PC-9 (cell line): ENCODE results near the gene ZNF37A. TPM values are rescaled to one million over a fixed set of nuclear protein-coding genes. Genes with fewer than 3 reads are reported as not detected.

ENCODE experiments used
- BruUV-seq: library from RNA; stranded (reverse); fragments of 400-500 nt; replicated peaks from 2 replicates; lab custom pipeline; 2021; lab: Mats Ljungman, UMichigan
- CTCF ChIA-PET: fragments of 300-600 bp; sonication (Branson Sonifier 250); formaldehyde crosslinking; loops from one replicate; lab custom pipeline; 2022; ENCODE audit warnings: antibody characterized with exemption; lab: Charles Lee
- POLR2A ChIA-PET: fragments of 300-600 bp; sonication (Branson Sonifier 250); formaldehyde crosslinking; loops from one replicate; lab custom pipeline; 2022; ENCODE audit warnings: antibody characterized with exemption; ENCODE audit not compliant: unreplicated experiment; lab: Charles Lee
- DNase-seq, 2 experiments: peaks; one replicate each; pipeline versions ENCODE4 v3.0.0 to v3.0.0-alpha.2; 2015 to 2022; ENCODE audit warnings: mixed read lengths in 1 of 2
- H2AFZ ChIP-seq: fragments of 200-600 bp; sonication (generic); 2 replicates; pipeline ENCODE4 v1.8.1; 2017; ENCODE audit warnings: antibody characterized with exemption
- H3F3A ChIP-seq: fragments of 200-600 bp; sonication (generic); 2 replicates; pipeline ENCODE4 v1.8.1; 2017; ENCODE audit warnings: antibody characterized with exemption, mild to moderate bottlenecking, low read depth; ENCODE audit not compliant: insufficient read depth
- H3K27ac ChIP-seq: fragments of 200-600 bp; sonication (generic); 2 replicates; pipeline ENCODE4 v1.6.1; 2016; ENCODE audit warnings: mixed run types
- H3K27me3 ChIP-seq: fragments of 200-600 bp; sonication (generic); 2 replicates; pipeline ENCODE4 v1.6.1; 2016; ENCODE audit warnings: low read depth, mixed run types; ENCODE audit not compliant: insufficient read depth
- H3K36me3 ChIP-seq: fragments of 200-600 bp; sonication (generic); 2 replicates; pipeline ENCODE4 v1.6.1; 2016; ENCODE audit warnings: low read depth, mixed run types
- H3K4me1 ChIP-seq: fragments of 200-600 bp; sonication (generic); replicated peaks from 2 replicates; pipeline ENCODE4 v1.6.1; 2016; ENCODE audit warnings: mixed run types; ENCODE audit not compliant: insufficient read depth
- H3K4me2 ChIP-seq: fragments of 200-600 bp; sonication (generic); 2 replicates; pipeline ENCODE4 v1.6.1; 2017; ENCODE audit warnings: mixed run types
- H3K4me3 ChIP-seq: fragments of 200-600 bp; sonication (generic); 2 replicates; pipeline ENCODE4 v1.6.1; 2016; ENCODE audit warnings: mixed run types
- H3K79me2 ChIP-seq: fragments of 200-600 bp; sonication (generic); 2 replicates; pipeline ENCODE4 v1.6.1; 2017; ENCODE audit warnings: low read depth, mixed run types
- H3K9me2 ChIP-seq: fragments of 200-600 bp; sonication (generic); 2 replicates; pipeline ENCODE4 v1.8.1; 2017; ENCODE audit warnings: mild to moderate bottlenecking; ENCODE audit not compliant: insufficient read depth
- H3K9me3 ChIP-seq: fragments of 200-600 bp; sonication (generic); 2 replicates; pipeline ENCODE4 v1.8.1; 2016; ENCODE audit warnings: low read depth; ENCODE audit not compliant: insufficient read depth
- H4K20me1 ChIP-seq: fragments of 200-600 bp; sonication (generic); 2 replicates; pipeline ENCODE4 v1.8.1; 2017; ENCODE audit not compliant: insufficient read depth
- CTCF ChIP-seq: fragments of 200-600 bp; sonication (generic); conservative IDR thresholded peaks from 2 replicates; pipeline ENCODE4 v1.6.1; 2017; ENCODE audit warnings: mixed run types, antibody characterized with exemption, mild to moderate bottlenecking, moderate library complexity
- EZH2 ChIP-seq: fragments of 200-600 bp; sonication (generic); IDR thresholded peaks from 2 replicates; pipeline ENCODE4 v1.8.0; 2017; ENCODE audit warnings: antibody characterized with exemption, low read depth
- intact Hi-C: fragments of 100-400 bp; cut with micrococcal nuclease; formaldehyde crosslinking; loops from one replicate; pipeline ENCODE4 v1.10.0; 2022; ENCODE audit not compliant: unreplicated experiment
- total RNA-seq: library from RNA; stranded (reverse); gene quantifications from 2 replicates; pipeline ENCODE4 v1.2.3, GENCODE V29; 2021

The ZNF37A gene
- total RNA-seq, 1 experiment from 2014 or later = 5.8 TPM

GRCh38 chr10:38119038-38119437 lies 24.9 kb downstream of the ZNF37A start:
- no peak overlapping the region for H3K27ac ChIP-seq
- no peaks in the 10 kb centered on the region for H4K20me1 ChIP-seq
- no peak overlapping the region for H3K4me2 ChIP-seq
- ChIA-PET CTCF (no interaction called here), POLR2A (no interaction called here)
- H3K36me3 ChIP-seq = peaks cover 19% of the 10 kb centered on the region
- no peak for DNase-seq
- intact Hi-C loops = no loop called here
- H3K4me1 ChIP-seq = no peaks in the 10 kb centered on the region
- no peaks in the 10 kb centered on the region for H3K9me2 ChIP-seq
- BruUV-seq = no TSS peak
- H3K4me3 ChIP-seq = no peak overlapping the region
- H3K27me3 ChIP-seq = no peaks in the 10 kb centered on the region
- no peaks in the 10 kb centered on the region for H3K79me2 ChIP-seq
- TF ChIP-seq EZH2 (no peak), CTCF (no peak)
- peaks cover 51% of the 10 kb centered on the region for H3K9me3 ChIP-seq
- H2AFZ ChIP-seq = no peak overlapping the region
- H3F3A ChIP-seq = peaks cover 9% of the 10 kb centered on the region; the same call in 1 of the 2 replicates

GRCh38 chr10:38127812-38128211 lies 33.7 kb downstream of the ZNF37A start:
- no peak for DNase-seq
- CTCF ChIA-PET = no interaction called here
- no peak overlapping the region for H3K4me2 ChIP-seq

GRCh38 chr10:38143587-38143986 lies 49.5 kb downstream of the ZNF37A start:
- BruUV-seq = no TSS peak
- no peak overlapping the region for H2AFZ ChIP-seq
- H3K9me2 ChIP-seq = no peaks in the 10 kb centered on the region
- intact Hi-C loops = no loop called here
- H3K4me3 ChIP-seq = no peak overlapping the region
- H3K4me1 ChIP-seq = no peaks in the 10 kb centered on the region
- no peaks in the 10 kb centered on the region for H4K20me1 ChIP-seq
- ChIA-PET CTCF (no interaction called here), POLR2A (no interaction called here)
- no peak overlapping the region for H3K27ac ChIP-seq
- H3F3A ChIP-seq = no peaks in the 10 kb centered on the region
- H3K4me2 ChIP-seq = no peak overlapping the region
- no peaks in the 10 kb centered on the region for H3K27me3 ChIP-seq
- TF ChIP-seq CTCF = no peak
- TF ChIP-seq EZH2 = no peak
- H3K36me3 ChIP-seq = no peaks in the 10 kb centered on the region
- H3K79me2 ChIP-seq = no peaks in the 10 kb centered on the region
- DNase-seq = no peak
- H3K9me3 ChIP-seq = no peaks in the 10 kb centered on the region

More at GRCh38 chr10:38127812-38128211, 33.7 kb downstream of the ZNF37A start:
- Histone ChIP-seq H4K20me1 (no peaks in the 10 kb centered on the region), H3F3A (no peaks in the 10 kb centered on the region), H3K36me3 (no peaks in the 10 kb centered on the region), H3K27me3 (no peaks in the 10 kb centered on the region), H3K79me2 (no peaks in the 10 kb centered on the region), H3K27ac (no peak overlapping the region), H3K9me3 (peaks cover 6% of the 10 kb centered on the region; the same call in 1 of the 2 replicates), H3K9me2 (no peaks in the 10 kb centered on the region), H2AFZ (no peak overlapping the region), H3K4me1 (no peaks in the 10 kb centered on the region), H3K4me3 (no peak overlapping the region)
- POLR2A ChIA-PET = no interaction called here
- TF ChIP-seq CTCF (no peak), EZH2 (no peak)
- intact Hi-C loops = no loop called here
- BruUV-seq = no TSS peak
